ENCODE results near the gene FOXN3. TPM values are rescaled to one million over a fixed set of nuclear protein-coding genes. Genes with fewer than 3 reads are reported as not detected.

Gene FOXN3
- polyA plus RNA-seq, 1 donor (not counting 4 experiments of a cell fraction or from before 2014, with no cell fraction given): 10.2 TPM

DNA sequence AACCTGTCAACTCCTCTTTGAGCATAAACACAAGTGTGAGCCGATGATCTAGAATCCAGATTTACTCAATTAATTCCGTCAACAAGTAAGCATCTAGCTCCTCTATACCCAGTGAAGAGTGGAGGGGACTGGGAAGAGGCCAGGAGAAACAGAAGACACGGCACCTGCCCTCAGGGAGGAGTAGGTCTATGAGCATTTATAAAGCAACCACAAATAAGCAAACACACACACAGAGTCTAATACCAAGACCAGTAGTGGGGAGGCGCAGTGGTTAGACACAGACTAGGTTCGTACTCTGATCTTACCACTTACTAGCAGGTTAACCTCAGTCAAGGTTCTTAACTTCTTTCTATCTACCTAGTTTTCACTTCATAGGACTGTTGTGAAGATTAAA, 5.9 kb upstream of the FOXN3 start:
- Histone ChIP-seq H3K4me2 (ENCODE audit: control insufficient read depth, extremely low read depth, insufficient read depth, low read depth, low read length) (peak overlapping the region; percentile 25), H3K79me2 (ENCODE audit: control insufficient read depth, insufficient read depth, low read length) (no peaks in the 10 kb centered on the region), H4K20me1 (ENCODE audit: control insufficient read depth, extremely low read depth, insufficient read depth, low read length) (no peaks in the 10 kb centered on the region), H3K4me1 (ENCODE audit: control insufficient read depth, extremely low read depth, insufficient read depth, low read length) (peaks cover 19% of the 10 kb centered on the region), H3K27me3 (ENCODE audit: control insufficient read depth, extremely low read depth, insufficient read depth, low read length) (no peaks in the 10 kb centered on the region), H3K9me3 (ENCODE audit: control insufficient read depth, low read depth, low read length) (no peaks in the 10 kb centered on the region), H3K4me3 (ENCODE audit: control insufficient read depth in 2 of 3, extremely low read depth in 1 of 3, insufficient read depth in 2 of 3, low read depth in 1 of 3, low read length in 3 of 3) (no peak overlapping the region), H3K36me3 (ENCODE audit: control insufficient read depth in 2 of 2, extremely low read depth in 1 of 2, insufficient read depth in 2 of 2, low read length in 2 of 2) (no peaks in the 10 kb centered on the region), H3K9me1 (ENCODE audit: control insufficient read depth, extremely low read depth, insufficient read depth, low read length) (no peaks in the 10 kb centered on the region), H2AFZ (ENCODE audit: control insufficient read depth, low read length) (no peak overlapping the region), H3K9ac (ENCODE audit: control insufficient read depth, extremely low read depth, insufficient read depth, low read length) (no peak overlapping the region), H3K27ac (ENCODE audit: control insufficient read depth, insufficient read depth, low read length) (no peak overlapping the region)
- no peak for TF ChIP-seq EZH2 (IDR thresholded peaks at IDR 0.05; ENCODE audit: low read length)
- TF ChIP-seq CTCF (optimal IDR thresholded peaks at IDR 0.05 in 1 of 3, IDR thresholded peaks at IDR 0.05 in 1 of 3, conservative IDR thresholded peaks at IDR 0.05 in 1 of 3; ENCODE audit: extremely low read depth in 1 of 3, insufficient read depth in 2 of 3, low read length in 3 of 3): no peak
- no peak for DNase-seq (ENCODE audit: low read depth, low spot score)
- dilution Hi-C loops (cut with MboI; ENCODE audit: extremely low pct_ligation_motif_present, low sequenced_read_pairs): no loop called here
- no peak for FAIRE-seq

DNA sequence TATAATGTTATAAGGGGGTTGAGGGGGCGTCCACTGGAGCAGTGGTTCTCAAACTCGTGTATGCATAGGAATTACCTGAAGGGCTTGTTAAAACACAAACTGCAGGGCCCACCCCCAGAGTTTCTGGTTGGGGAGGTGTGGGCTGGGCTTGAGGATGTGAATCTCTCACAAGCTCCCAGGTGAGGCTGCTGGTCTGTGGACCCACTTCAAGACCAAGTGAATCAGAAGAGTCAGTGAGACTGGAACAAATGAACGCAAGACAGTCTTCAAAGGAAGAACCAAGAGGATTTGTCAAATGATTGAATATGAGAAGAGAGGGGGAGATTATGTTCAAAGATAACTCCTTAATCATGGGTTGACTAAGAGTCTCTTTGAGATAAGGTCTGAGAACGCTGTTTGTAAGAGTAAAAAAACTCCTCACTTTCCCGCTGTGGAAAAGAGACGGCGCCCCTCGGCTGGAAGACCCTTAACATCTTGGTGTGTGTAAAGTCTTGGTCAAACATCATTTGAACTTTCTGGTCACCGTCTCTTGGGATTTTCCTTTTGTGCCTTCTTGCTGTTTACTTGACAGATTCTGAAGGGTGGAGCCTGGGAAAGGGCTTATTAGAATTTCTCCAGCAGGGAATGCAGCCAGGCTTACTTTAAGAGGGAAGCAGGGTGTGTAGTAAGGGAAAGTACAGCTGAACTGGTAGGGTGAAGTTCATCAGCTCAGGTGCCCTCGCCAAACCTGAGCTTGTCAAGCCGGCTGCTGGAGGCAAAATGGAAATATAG, 5.3 kb upstream of the FOXN3 start:
- DNase-seq (ENCODE audit: low read depth, low spot score) (no peak), FAIRE-seq (peak; percentile 65)
- Histone ChIP-seq H3K9me3 (ENCODE audit: control insufficient read depth, low read depth, low read length) (no peaks in the 10 kb centered on the region), H3K79me2 (ENCODE audit: control insufficient read depth, insufficient read depth, low read length) (no peaks in the 10 kb centered on the region), H3K36me3 (ENCODE audit: control insufficient read depth in 2 of 2, extremely low read depth in 1 of 2, insufficient read depth in 2 of 2, low read length in 2 of 2) (no peaks in the 10 kb centered on the region), H3K9ac (ENCODE audit: control insufficient read depth, extremely low read depth, insufficient read depth, low read length) (no peak overlapping the region), H3K4me2 (ENCODE audit: control insufficient read depth, extremely low read depth, insufficient read depth, low read depth, low read length) (peak overlapping the region; percentile 25), H2AFZ (ENCODE audit: control insufficient read depth, low read length) (no peak overlapping the region), H3K9me1 (ENCODE audit: control insufficient read depth, extremely low read depth, insufficient read depth, low read length) (no peaks in the 10 kb centered on the region), H3K27me3 (ENCODE audit: control insufficient read depth, extremely low read depth, insufficient read depth, low read length) (no peaks in the 10 kb centered on the region), H3K27ac (ENCODE audit: control insufficient read depth, insufficient read depth, low read length) (no peak overlapping the region), H3K4me3 (ENCODE audit: control insufficient read depth in 2 of 3, extremely low read depth in 1 of 3, insufficient read depth in 2 of 3, low read depth in 1 of 3, low read length in 3 of 3) (no peak overlapping the region), H3K4me1 (ENCODE audit: control insufficient read depth, extremely low read depth, insufficient read depth, low read length) (peaks cover 20% of the 10 kb centered on the region), H4K20me1 (ENCODE audit: control insufficient read depth, extremely low read depth, insufficient read depth, low read length) (no peaks in the 10 kb centered on the region)
- dilution Hi-C loops (cut with MboI; ENCODE audit: extremely low pct_ligation_motif_present, low sequenced_read_pairs): no loop called here
- no peak for TF ChIP-seq EZH2 (IDR thresholded peaks at IDR 0.05; ENCODE audit: low read length)
- no peak for TF ChIP-seq CTCF (optimal IDR thresholded peaks at IDR 0.05 in 1 of 3, IDR thresholded peaks at IDR 0.05 in 1 of 3, conservative IDR thresholded peaks at IDR 0.05 in 1 of 3; ENCODE audit: extremely low read depth in 1 of 3, insufficient read depth in 2 of 3, low read length in 3 of 3)
